Upper lobe of left lung (tissue), 6 donors: ENCODE measurements around the gene SMIM43. TPM values are rescaled to one million over a fixed set of nuclear protein-coding genes. Genes with fewer than 3 reads are reported as not detected.

Experiments used
- ATAC-seq, 2 donors: fragments of 200-7000 bp; cut with Tn5 transposase; one replicate each; pipeline ENCODE4 v1.9.1; 2022; ENCODE audit warnings: mild to moderate bottlenecking in 2 of 2, moderate library complexity in 2 of 2; ENCODE audit not compliant: low FRiP score in 2 of 2
- DNase-seq, 2 donors: peaks; one replicate each; pipeline ENCODE4 v3.0.0-alpha.2; 2019 to 2020
- H3K27ac ChIP-seq, 4 donors: fragments of 200-600 bp; sonication (generic); one replicate each; pipeline ENCODE4 v1.5.1; 2016 to 2019
- H3K27me3 ChIP-seq, 4 donors: fragments of 200-600 bp; sonication (generic); one replicate each; pipeline ENCODE4 v1.5.1; 2017 to 2019
- H3K36me3 ChIP-seq, 4 donors: fragments of 200-600 bp; sonication (generic); one replicate each; pipeline ENCODE4 v1.5.1; 2016 to 2019
- H3K4me1 ChIP-seq, 4 donors: fragments of 200-600 bp; sonication (generic); one replicate each; pipeline ENCODE4 v1.5.1; 2018 to 2019
- H3K4me3 ChIP-seq, 4 donors: fragments of 200-600 bp; sonication (generic); one replicate each; pipeline ENCODE4 v1.5.1; 2017 to 2019; ENCODE audit warnings: mild to moderate bottlenecking in 2 of 4, moderate library complexity in 1 of 4
- H3K9me3 ChIP-seq, 4 donors: fragments of 200-600 bp; sonication (generic); one replicate each; pipeline ENCODE4 v1.5.1; 2018 to 2019
- EP300 ChIP-seq, 4 donors: sonication (generic); formaldehyde crosslinking; IDR thresholded peaks; one replicate each; pipeline ENCODE4 v1.5.1; 2017; ENCODE audit warnings: antibody characterized with exemption in 4 of 4, control low read depth in 2 of 4
- POLR2A ChIP-seq, 4 donors: fragments of 450-650 bp; IDR thresholded peaks; one replicate each; pipeline ENCODE4 v1.5.1; 2016 to 2017; ENCODE audit warnings: antibody characterized with exemption in 4 of 4, mild to moderate bottlenecking in 2 of 4
- POLR2AphosphoS5 ChIP-seq, 2 donors: sonication (generic); formaldehyde crosslinking; IDR thresholded peaks; one replicate each; pipeline ENCODE4 v1.5.1; 2017; ENCODE audit warnings: antibody characterized with exemption in 2 of 2
- WGBS, 2 donors: methylation state at CpG; one replicate each; pipeline ENCODE4 v1.1.5; 2017 to 2018; 5-methylcytosine and 5-hydroxymethylcytosine counted together
- total RNA-seq, 6 donors: library from RNA; depleted of rRNA in 4 of 6; stranded (reverse); fragments of >200 nt in 4 of 6; gene quantifications; one replicate each; pipeline versions ENCODE4 v1.1.0 to v1.2.1, GENCODE V29; 2016 to 2021
- TF ChIP-seq, protein P1 (sequence below), 6 experiments: fragments of 450-650 bp in 4 of 6; fragments of 200-600 bp in 2 of 6; sonication (generic) in 2 of 6; IDR thresholded peaks; one replicate each; pipeline ENCODE4 v1.5.1; 2016 to 2019; ENCODE audit warnings: antibody characterized with exemption in 6 of 6
- donor health status: DM: no; HTN: no; CAD: no; lungs with moderate emphysema.
- donor health status: DM: no; HTN: yes; CAD: no; lungs with severe emphysema.

The SMIM43 gene
- total RNA-seq, 6 donors from 2014 or later: not detected

DNA sequence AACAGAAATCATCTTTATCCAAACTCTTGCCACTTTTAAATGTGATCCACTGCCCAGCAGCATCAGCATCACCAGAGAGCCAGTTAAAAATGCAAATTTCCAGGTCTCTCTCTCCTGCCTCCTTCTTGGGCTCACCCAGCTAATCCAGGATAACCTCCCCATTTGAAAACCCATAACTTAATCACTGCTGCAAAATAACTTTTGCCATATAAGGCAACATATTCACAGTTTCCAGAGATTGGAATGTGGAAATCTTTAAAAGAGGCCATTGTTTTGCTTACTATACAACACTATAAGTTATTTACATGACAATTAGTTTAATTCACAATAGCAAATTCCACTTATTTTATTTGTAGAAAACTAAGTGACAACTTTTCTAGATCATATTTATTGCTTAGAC, 31.3 kb upstream of the SMIM43 start:
- Histone ChIP-seq H3K27me3 (no peaks in the 10 kb centered on the region), H3K36me3 (no peaks in the 10 kb centered on the region), H3K4me3 (no peak overlapping the region), H3K9me3 (no peaks in the 10 kb centered on the region), H3K4me1 (peaks cover 0 to 22% (median 4%) of the 10 kb centered on the region in 4 donors), H3K27ac (no peak overlapping the region)
- ATAC-seq (no peak), DNase-seq (no peak)
- TF ChIP-seq POLR2A (IDR thresholded peaks at IDR 0.05) (no peak), EP300 (IDR thresholded peaks at IDR 0.05) (no peak)

DNA sequence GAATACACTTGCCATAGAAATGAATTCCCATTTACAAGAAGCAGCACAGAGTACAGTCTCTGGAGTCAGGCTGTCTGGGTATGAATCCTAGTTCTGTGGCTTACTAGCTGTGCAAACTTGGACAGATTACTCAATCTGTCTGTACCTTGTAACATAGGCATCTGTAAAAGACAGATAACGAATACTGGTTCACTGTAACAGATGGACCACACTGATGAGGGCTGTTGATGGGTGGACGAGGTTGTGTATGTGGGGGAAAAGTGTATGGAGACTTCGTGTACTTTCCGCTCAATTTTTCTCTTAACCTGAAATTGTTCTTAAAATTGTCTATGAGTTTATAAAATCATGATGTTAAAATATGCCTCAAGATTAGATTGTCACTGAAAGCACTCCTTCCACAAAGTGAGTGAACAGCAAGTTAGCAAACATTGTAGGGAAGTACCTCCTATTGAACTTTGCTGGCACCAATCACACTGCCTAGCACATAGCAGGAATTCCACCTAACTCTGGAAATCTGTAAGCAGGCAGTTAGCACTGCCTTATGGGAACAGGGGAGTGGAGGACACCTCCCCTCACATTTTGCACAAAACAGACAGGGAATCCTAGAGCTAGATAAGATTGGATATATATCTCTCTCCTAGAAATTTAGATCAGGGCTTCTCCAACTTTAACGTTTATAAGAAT, 29.7 kb upstream of the SMIM43 start:
- ATAC-seq (peak in 1 of 2 donors; percentile 69), DNase-seq (no peak)
- WGBS, 2 donors: 52 to 58% methylated on average over 5 of the region's 5 CpGs
- Histone ChIP-seq H3K27me3 (no peaks in the 10 kb centered on the region), H3K36me3 (no peaks in the 10 kb centered on the region), H3K9me3 (no peaks in the 10 kb centered on the region), H3K27ac (no peak overlapping the region), H3K4me1 (peaks cover 0 to 13% (median 4%) of the 10 kb centered on the region in 4 donors), H3K4me3 (no peak overlapping the region)
- TF ChIP-seq POLR2AphosphoS5 (IDR thresholded peaks at IDR 0.05) (no peak), POLR2A (IDR thresholded peaks at IDR 0.05) (no peak), EP300 (IDR thresholded peaks at IDR 0.05) (no peak)
- TF ChIP-seq, protein P1, sequence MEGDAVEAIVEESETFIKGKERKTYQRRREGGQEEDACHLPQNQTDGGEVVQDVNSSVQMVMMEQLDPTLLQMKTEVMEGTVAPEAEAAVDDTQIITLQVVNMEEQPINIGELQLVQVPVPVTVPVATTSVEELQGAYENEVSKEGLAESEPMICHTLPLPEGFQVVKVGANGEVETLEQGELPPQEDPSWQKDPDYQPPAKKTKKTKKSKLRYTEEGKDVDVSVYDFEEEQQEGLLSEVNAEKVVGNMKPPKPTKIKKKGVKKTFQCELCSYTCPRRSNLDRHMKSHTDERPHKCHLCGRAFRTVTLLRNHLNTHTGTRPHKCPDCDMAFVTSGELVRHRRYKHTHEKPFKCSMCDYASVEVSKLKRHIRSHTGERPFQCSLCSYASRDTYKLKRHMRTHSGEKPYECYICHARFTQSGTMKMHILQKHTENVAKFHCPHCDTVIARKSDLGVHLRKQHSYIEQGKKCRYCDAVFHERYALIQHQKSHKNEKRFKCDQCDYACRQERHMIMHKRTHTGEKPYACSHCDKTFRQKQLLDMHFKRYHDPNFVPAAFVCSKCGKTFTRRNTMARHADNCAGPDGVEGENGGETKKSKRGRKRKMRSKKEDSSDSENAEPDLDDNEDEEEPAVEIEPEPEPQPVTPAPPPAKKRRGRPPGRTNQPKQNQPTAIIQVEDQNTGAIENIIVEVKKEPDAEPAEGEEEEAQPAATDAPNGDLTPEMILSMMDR (IDR thresholded peaks at IDR 0.05): no peak

DNA sequence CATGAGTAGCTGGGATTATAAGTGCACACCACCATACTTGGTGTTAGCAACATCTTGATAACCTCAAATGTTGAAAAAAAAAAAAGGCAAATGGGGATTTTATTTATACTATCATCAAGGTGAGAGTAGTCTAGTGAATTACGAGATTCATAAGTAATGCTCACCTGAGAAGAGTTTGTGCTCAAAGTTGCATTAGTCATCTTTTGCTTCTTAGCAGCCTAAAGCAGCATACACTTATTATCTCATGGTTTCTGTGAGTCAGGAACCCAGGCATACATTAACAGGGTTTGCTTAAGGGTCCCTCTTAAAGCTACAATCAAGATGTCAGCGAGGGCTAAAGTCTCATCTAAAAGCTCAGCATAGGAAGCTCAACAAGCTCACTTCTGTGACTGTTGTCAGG, 28.0 kb upstream of the SMIM43 start:
- no peak for TF ChIP-seq POLR2A (IDR thresholded peaks at IDR 0.05)
- TF ChIP-seq EP300 (IDR thresholded peaks at IDR 0.05): no peak
- TF ChIP-seq, protein P1 (IDR thresholded peaks at IDR 0.05): no peak
- ATAC-seq (no peak), DNase-seq (no peak)
- 88 to 95% methylated on average over 2 of the region's 2 CpGs for WGBS, 2 donors
- H3K27me3 ChIP-seq: no peaks in the 10 kb centered on the region
- H3K9me3 ChIP-seq: no peaks in the 10 kb centered on the region
- no peak overlapping the region for H3K4me3 ChIP-seq
- H3K27ac ChIP-seq: no peak overlapping the region
- no peaks in the 10 kb centered on the region for H3K36me3 ChIP-seq
- H3K4me1 ChIP-seq: peaks cover 0 to 13% (median 4%) of the 10 kb centered on the region in 4 donors

DNA sequence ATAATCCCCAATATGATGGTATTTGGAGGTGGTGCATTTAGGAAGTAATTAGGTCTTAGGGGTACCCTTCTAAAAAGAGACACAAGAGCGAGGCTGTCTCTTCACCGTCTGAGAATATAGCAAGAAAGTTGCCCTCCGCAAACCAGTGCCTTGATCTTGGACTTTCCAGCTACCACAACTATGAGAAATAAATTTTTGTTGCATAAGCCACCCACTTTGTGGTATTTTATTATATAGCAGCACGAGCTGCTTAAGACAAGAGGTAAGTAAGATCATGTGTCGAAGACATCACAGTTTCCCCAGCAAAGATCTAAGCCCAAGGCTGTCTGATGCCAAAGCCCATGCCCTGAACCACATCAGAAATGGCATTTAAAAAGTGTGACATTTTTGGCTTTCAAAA, 26.5 kb upstream of the SMIM43 start:
- H3K4me3 ChIP-seq: no peak overlapping the region
- H3K4me1 ChIP-seq: peaks cover 0 to 13% (median 4%) of the 10 kb centered on the region in 4 donors
- ATAC-seq (no peak), DNase-seq (no peak)
- no peaks in the 10 kb centered on the region for H3K27me3 ChIP-seq
- no peak overlapping the region for H3K27ac ChIP-seq
- 87 to 88% methylated on average over 5 of the region's 5 CpGs for WGBS, 2 donors
- TF ChIP-seq POLR2A (IDR thresholded peaks at IDR 0.05): no peak
- no peak for TF ChIP-seq EP300 (IDR thresholded peaks at IDR 0.05)
- TF ChIP-seq POLR2AphosphoS5 (IDR thresholded peaks at IDR 0.05): no peak
- TF ChIP-seq, protein P1 (IDR thresholded peaks at IDR 0.05): no peak
- no peaks in the 10 kb centered on the region for H3K9me3 ChIP-seq
- no peaks in the 10 kb centered on the region for H3K36me3 ChIP-seq

DNA sequence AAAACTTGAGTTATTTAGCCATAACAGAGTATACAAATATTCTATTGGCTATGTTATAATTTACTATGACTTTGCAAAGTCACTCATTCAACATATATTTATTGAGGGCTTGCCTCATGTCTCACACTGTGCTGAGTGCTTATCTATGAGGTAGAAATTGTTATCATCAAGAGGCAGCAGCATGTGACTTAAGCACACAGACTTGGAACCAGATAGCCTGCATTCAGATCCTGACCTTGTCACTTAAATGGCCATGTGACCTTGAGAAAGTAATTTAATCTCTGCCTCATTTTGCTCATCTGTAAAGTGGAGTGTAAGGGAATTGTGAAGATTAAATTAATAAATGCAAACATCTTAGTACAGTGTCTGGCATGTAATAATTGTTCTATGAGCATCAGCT, 26.0 kb upstream of the SMIM43 start:
- Histone ChIP-seq H3K4me3 (no peak overlapping the region), H3K27ac (no peak overlapping the region), H3K27me3 (no peaks in the 10 kb centered on the region), H3K36me3 (no peaks in the 10 kb centered on the region), H3K9me3 (no peaks in the 10 kb centered on the region), H3K4me1 (peaks cover 0 to 13% (median 4%) of the 10 kb centered on the region in 4 donors)
- ATAC-seq (no peak), DNase-seq (no peak)
- TF ChIP-seq, protein P1 (IDR thresholded peaks at IDR 0.05): no peak
- TF ChIP-seq POLR2A (IDR thresholded peaks at IDR 0.05) (no peak), EP300 (IDR thresholded peaks at IDR 0.05) (no peak), POLR2AphosphoS5 (IDR thresholded peaks at IDR 0.05) (no peak)
